Measurements from ENCODE around the gene DTX4.

Gene DTX4

GRCh38 chr11:59171508-59172322, at the start of gene DTX4:
Gene DTX4, plus strand, starts transcription at chr11:59172132. Its CDS starts 464 bp downstream, at chr11:59172596.
- H3K36me3 ChIP-seq (ENCODE audit: control insufficient read depth in 2 of 2, insufficient read depth in 1 of 2, low read length in 2 of 2), result no peaks in the 10 kb centered on the region
- H3K4me1 ChIP-seq (ENCODE audit: control insufficient read depth, insufficient read depth, low read length), result no peaks in the 10 kb centered on the region; the same call in 1 of the 2 replicates
- CTCF ChIA-PET, result interaction anchor here (0.5 to 6.7 kb wide), 42 partner anchors 10 to 1645 kb away, joined by 3 to 78 read pairs (median 5); partner anchors contain the start of genes FAM111A, MPEG1, OR5A1 and OR5A2
- POLR2A ChIA-PET, result interaction anchor here (0.7 to 2.6 kb wide), 4 partner anchors 15 to 93 kb away, joined by 3 to 11 read pairs (median 4); partner anchors contain the start of gene FAM111B
- H3K4me3 ChIP-seq (ENCODE audit: low read depth, low read length), result peak within 1 kb of the TSS; percentile 41
- H3K9me3 ChIP-seq (ENCODE audit: control insufficient read depth, insufficient read depth, low read depth, low read length), result no peaks in the 10 kb centered on the region
- H3K27ac ChIP-seq (ENCODE audit: extremely low read depth, low read depth, low read length), result no peak within 1 kb of the TSS; the same call in 1 of the 2 replicates
- TF ChIP-seq ZNF341 (tag by site-specific recombination; IDR thresholded peaks at IDR 0.05; ENCODE audit: low read depth) (peak; percentile 68), ZNF777 (tag by site-specific recombination; IDR thresholded peaks at IDR 0.05; ENCODE audit: borderline replicate concordance) (no peak), ZBTB7A (tag by site-specific recombination; IDR thresholded peaks at IDR 0.05; ENCODE audit: low read depth) (0 out of 2 replicates have a peak, but pooled peaks have one; percentile 37), ZIC2 (tag by site-specific recombination; IDR thresholded peaks at IDR 0.05) (peak; percentile 63), ZNF169 (tag by site-specific recombination; IDR thresholded peaks at IDR 0.05) (no peak), ZBTB6 (tag by site-specific recombination; IDR thresholded peaks at IDR 0.05) (no peak), ZNF677 (tag by site-specific recombination; IDR thresholded peaks at IDR 0.05) (no peak), BCL11B (tag by site-specific recombination; IDR thresholded peaks at IDR 0.05; ENCODE audit: low read depth) (no peak), ZNF792 (tag by site-specific recombination; IDR thresholded peaks at IDR 0.05) (no peak), ZNF366 (tag by site-specific recombination; conservative IDR thresholded peaks at IDR 0.05) (peak; percentile 40; the same call in 1 of the 2 replicates), ZFP37 (tag by site-specific recombination; IDR thresholded peaks at IDR 0.05) (0 out of 2 replicates have a peak, but pooled peaks have one; percentile 50), ZNF549 (tag by site-specific recombination; IDR thresholded peaks at IDR 0.05) (no peak), ZNF548 (tag by site-specific recombination; IDR thresholded peaks at IDR 0.05) (no peak), ZNF501 (tag by site-specific recombination; IDR thresholded peaks at IDR 0.05) (peak; percentile 61; the same call in 1 of the 2 replicates), ZBTB21 (tag by site-specific recombination; IDR thresholded peaks at IDR 0.05) (peak; percentile 56; the same call in 1 of the 2 replicates), ZNF138 (tag by site-specific recombination; IDR thresholded peaks at IDR 0.05; ENCODE audit: borderline replicate concordance) (no peak), RBAK (tag by site-specific recombination; IDR thresholded peaks at IDR 0.05) (no peak), SP3 (tag by site-specific recombination; IDR thresholded peaks at IDR 0.05) (peak; percentile 51; the same call in 1 of the 2 replicates), ZNF585B (tag by site-specific recombination; IDR thresholded peaks at IDR 0.05) (no peak), ZNF302 (tag by site-specific recombination; IDR thresholded peaks at IDR 0.05; ENCODE audit: low read depth) (no peak), ZNF837 (tag by site-specific recombination; IDR thresholded peaks at IDR 0.05) (no peak), ZNF239 (tag by site-specific recombination; IDR thresholded peaks at IDR 0.05) (no peak), SALL2 (tag by site-specific recombination; IDR thresholded peaks at IDR 0.05; ENCODE audit: borderline replicate concordance) (no peak), HOXA7 (CRISPR knock-in tag; IDR thresholded peaks at IDR 0.05; ENCODE audit: borderline replicate concordance) (no peak), ZNF121 (tag by site-specific recombination; IDR thresholded peaks at IDR 0.05) (0 out of 2 replicates have a peak, but pooled peaks have one; percentile 8), TRIM28 (IDR thresholded peaks at IDR 0.05; ENCODE audit: borderline replicate concordance, low read length) (no peak), ZNF280C (tag by site-specific recombination; IDR thresholded peaks at IDR 0.05) (no peak), ZFP69B (tag by site-specific recombination; IDR thresholded peaks at IDR 0.05) (peak; percentile 63; the same call in 1 of the 2 replicates), EGR2 (tag by site-specific recombination; IDR thresholded peaks at IDR 0.05; ENCODE audit: low read depth) (no peak), ZNF707 (tag by site-specific recombination; IDR thresholded peaks at IDR 0.05) (no peak)
- TF ChIP-seq, protein P1, sequence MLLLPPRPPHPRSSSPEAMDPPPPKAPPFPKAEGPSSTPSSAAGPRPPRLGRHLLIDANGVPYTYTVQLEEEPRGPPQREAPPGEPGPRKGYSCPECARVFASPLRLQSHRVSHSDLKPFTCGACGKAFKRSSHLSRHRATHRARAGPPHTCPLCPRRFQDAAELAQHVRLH (tag by site-specific recombination; IDR thresholded peaks at IDR 0.05), result no peak
- TF ChIP-seq, protein P2, sequence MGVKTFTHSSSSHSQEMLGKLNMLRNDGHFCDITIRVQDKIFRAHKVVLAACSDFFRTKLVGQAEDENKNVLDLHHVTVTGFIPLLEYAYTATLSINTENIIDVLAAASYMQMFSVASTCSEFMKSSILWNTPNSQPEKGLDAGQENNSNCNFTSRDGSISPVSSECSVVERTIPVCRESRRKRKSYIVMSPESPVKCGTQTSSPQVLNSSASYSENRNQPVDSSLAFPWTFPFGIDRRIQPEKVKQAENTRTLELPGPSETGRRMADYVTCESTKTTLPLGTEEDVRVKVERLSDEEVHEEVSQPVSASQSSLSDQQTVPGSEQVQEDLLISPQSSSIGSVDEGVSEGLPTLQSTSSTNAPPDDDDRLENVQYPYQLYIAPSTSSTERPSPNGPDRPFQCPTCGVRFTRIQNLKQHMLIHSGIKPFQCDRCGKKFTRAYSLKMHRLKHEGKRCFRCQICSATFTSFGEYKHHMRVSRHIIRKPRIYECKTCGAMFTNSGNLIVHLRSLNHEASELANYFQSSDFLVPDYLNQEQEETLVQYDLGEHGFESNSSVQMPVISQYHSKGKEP (tag by site-specific recombination; IDR thresholded peaks at IDR 0.05), result no peak
- TF ChIP-seq, protein P3, sequence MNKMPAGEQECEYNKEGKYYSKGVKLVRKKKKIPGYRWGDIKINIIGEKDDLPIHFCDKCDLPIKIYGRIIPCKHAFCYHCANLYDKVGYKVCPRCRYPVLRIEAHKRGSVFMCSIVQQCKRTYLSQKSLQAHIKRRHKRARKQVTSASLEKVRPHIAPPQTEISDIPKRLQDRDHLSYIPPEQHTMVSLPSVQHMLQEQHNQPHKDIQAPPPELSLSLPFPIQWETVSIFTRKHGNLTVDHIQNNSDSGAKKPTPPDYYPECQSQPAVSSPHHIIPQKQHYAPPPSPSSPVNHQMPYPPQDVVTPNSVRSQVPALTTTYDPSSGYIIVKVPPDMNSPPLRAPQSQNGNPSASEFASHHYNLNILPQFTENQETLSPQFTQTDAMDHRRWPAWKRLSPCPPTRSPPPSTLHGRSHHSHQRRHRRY (tag by site-specific recombination; IDR thresholded peaks at IDR 0.05), result no peak

Data from HEK293 (cell line).